HL-60 (cell line): ENCODE data around the gene MYO1A.
A peak's percentile ranks its signal among the peaks of the same experiment; 100 is the strongest.

ENCODE experiments used
- DNase-seq, 2 experiments: peaks; one replicate each; pipeline ENCODE4 v3.0.0-alpha.2; 2010 to 2020; ENCODE audit warnings: low read depth in 1 of 2, low spot score in 1 of 2
- H3K27ac ChIP-seq: fragments of 250-450 bp; sonication (Bioruptor Pico); replicated peaks from 2 replicates; pipeline ENCODE4 v1.5.1; 2020; ENCODE audit warnings: mild to moderate bottlenecking, moderate library complexity
- H3K27me3 ChIP-seq: fragments of 250-450 bp; sonication (Bioruptor Pico); 2 replicates; pipeline ENCODE4 v1.5.1; 2021; ENCODE audit warnings: mild to moderate bottlenecking, moderate library complexity; ENCODE audit not compliant: insufficient read depth, poor library complexity, severe bottlenecking
- H3K4me3 ChIP-seq: replicated peaks from 2 replicates; pipeline ENCODE4 v1.5.1; 2011; ENCODE audit warnings: mild to moderate bottlenecking, control low read depth, low read length; ENCODE audit not compliant: insufficient read depth
- CTCF ChIP-seq: IDR thresholded peaks from one replicate; pipeline ENCODE4 v1.5.1; 2011; ENCODE audit warnings: low read length, control low read depth, inconsistent platforms; ENCODE audit not compliant: insufficient read depth
- GABPA ChIP-seq: IDR thresholded peaks from 2 replicates; pipeline ENCODE4 v1.6.1; 2012; ENCODE audit warnings: low read depth
- POLR2AphosphoS5 ChIP-seq: IDR thresholded peaks from 2 replicates; pipeline ENCODE4 v1.6.1; 2012; ENCODE audit warnings: low read depth
- REST ChIP-seq: IDR thresholded peaks from 2 replicates; pipeline ENCODE4 v1.6.1; 2012; ENCODE audit warnings: low read depth; ENCODE audit not compliant: insufficient replicate concordance
- SPI1 ChIP-seq: IDR thresholded peaks from 2 replicates; pipeline ENCODE4 v1.6.1; 2012; ENCODE audit warnings: low read depth, mild to moderate bottlenecking, borderline replicate concordance

Gene MYO1A

GRCh38 chr12:57087691-57088353 lies 37.9 kb upstream of the MYO1A start:
- peak in 1 of 2 experiments; percentile 47 for DNase-seq
- H3K4me3 ChIP-seq, result peak overlapping the region; percentile 40
- TF ChIP-seq CTCF, result no peak
- TF ChIP-seq POLR2AphosphoS5, result no peak
- no peak for TF ChIP-seq REST
- TF ChIP-seq GABPA, result no peak
- no peak for TF ChIP-seq SPI1
- H3K27ac ChIP-seq, result peak overlapping the region; percentile 83
- no peaks in the 10 kb centered on the region for H3K27me3 ChIP-seq

GRCh38 chr12:57087010-57087690 lies 37.2 kb upstream of the MYO1A start:
- no peaks in the 10 kb centered on the region for H3K27me3 ChIP-seq
- H3K27ac ChIP-seq, result peak overlapping the region; percentile 83
- TF ChIP-seq CTCF (no peak), GABPA (no peak), POLR2AphosphoS5 (no peak), REST (no peak)
- peak overlapping the region; percentile 40 for H3K4me3 ChIP-seq
- peak in 1 of 2 experiments; percentile 29 for DNase-seq

GRCh38 chr12:57086493-57087009 lies 36.6 kb upstream of the MYO1A start:
- peak overlapping the region; percentile 28 for H3K27ac ChIP-seq
- TF ChIP-seq GABPA (no peak), SPI1 (no peak), REST (no peak), CTCF (no peak), POLR2AphosphoS5 (no peak)
- H3K4me3 ChIP-seq, result peak overlapping the region; percentile 40
- no peaks in the 10 kb centered on the region for H3K27me3 ChIP-seq
- no peak for DNase-seq
